Pancreas (tissue), 10 donors: ENCODE data around the gene DCP1B. TPM values are rescaled to one million over a fixed set of nuclear protein-coding genes. Genes with fewer than 3 reads are reported as not detected.
A peak's percentile ranks its signal among the peaks of the same experiment; 100 is the strongest.

Experiments used
- ATAC-seq, 4 donors: fragments of 200-7000 bp; cut with Tn5 transposase; one replicate each; pipeline versions ENCODE4 v1.8.0 to v1.9.1; 2020; ENCODE audit warnings: mild to moderate bottlenecking in 4 of 4, moderate library complexity in 4 of 4
- DNase-seq, 6 donors: peaks; one replicate each; pipeline ENCODE4 v3.0.0-alpha.2; 2020
- FAIRE-seq: peaks from 2 replicates; lab custom pipeline; 2012; peaks lifted over from hg19 to GRCh38; lab: Jason Lieb, UNC
- H3K27ac ChIP-seq, 4 donors: fragments of 200-600 bp; sonication (generic); 1 replicate in 3 of 4; 2 replicates in 1 of 4; pipeline versions ENCODE4 v1.5.0 to v1.8.0; 2020
- H3K27me3 ChIP-seq, 4 donors: fragments of 200-600 bp; one replicate each; pipeline ENCODE4 v1.8.0; 2021
- H3K36me3 ChIP-seq, 3 donors: fragments of 200-600 bp; sonication (generic) in 1 of 3; one replicate each; pipeline versions ENCODE4 v1.5.0 to v1.8.0; 2020 to 2021
- H3K4me1 ChIP-seq, 3 donors: fragments of 200-600 bp; one replicate each; pipeline ENCODE4 v1.8.0; 2021
- H3K4me3 ChIP-seq, 4 donors: fragments of 200-600 bp; sonication (generic) in 2 of 4; one replicate each; pipeline versions ENCODE4 v1.5.0 to v1.8.0; 2020 to 2021
- H3K9me3 ChIP-seq, 4 donors: fragments of 200-600 bp; one replicate each; pipeline ENCODE4 v1.8.0; 2021
- WGBS, 2 donors: extraction: QIAGEN DNeasy Blood & Tissue Kit; methylation state at CpG; one replicate each; pipeline ENCODE4 v1.1.7; 2013; 5-methylcytosine and 5-hydroxymethylcytosine counted together
- intact Hi-C, 3 donors: fragments of 100-400 bp; cut with DNase I; formaldehyde crosslinking; loops; one replicate each; pipeline versions ENCODE4 v1.11.1 to v1.14.2; 2022
- polyA plus RNA-seq, 2 donors: library from polyadenylated mRNA; stranded (reverse); fragments of 200-250 nt; gene quantifications; one replicate each; pipeline ENCODE4 v1.2.3, GENCODE V29; 2013
- total RNA-seq, 6 donors: library from RNA; stranded (reverse); fragmentation: NEBNext Ultra II Directional in 4 of 6; extraction: Animal tissue kit (Norgen Biotek cat#: 25700) in 4 of 6; gene quantifications; one replicate each; pipeline versions ENCODE4 v1.2.1 to v1.2.4, GENCODE V29; 2021 to 2023
- TF ChIP-seq, protein P1 (sequence below), 4 donors: fragments of 200-600 bp; sonication (generic) in 3 of 4; IDR thresholded peaks; one replicate each; pipeline versions ENCODE4 v1.5.0 to v1.8.0; 2021; ENCODE audit warnings: antibody characterized with exemption in 4 of 4
- donor health status: healthy with polysubstance abuse.
- donor health status: DM: no; HTN: no; CAD: no; lungs with moderate emphysema.
- donor health status: DM: no; HTN: no; CAD: no.
- donor health status: control.
- donor health status: control.
- donor health status: Bipolar disorder and iron deficiency.
- donor health status: DM: yes; HTN: yes; CAD: no.
- donor health status: DM: no; HTN: no; CAD: no.
- donor health status: DM: no; HTN: no; CAD: no.
- donor health status: DM: yes; HTN: yes; CAD: no.

Gene DCP1B
- total and polyA plus RNA-seq, 8 donors: 3.4 to 7.5 (median 6.6) TPM

DNA sequence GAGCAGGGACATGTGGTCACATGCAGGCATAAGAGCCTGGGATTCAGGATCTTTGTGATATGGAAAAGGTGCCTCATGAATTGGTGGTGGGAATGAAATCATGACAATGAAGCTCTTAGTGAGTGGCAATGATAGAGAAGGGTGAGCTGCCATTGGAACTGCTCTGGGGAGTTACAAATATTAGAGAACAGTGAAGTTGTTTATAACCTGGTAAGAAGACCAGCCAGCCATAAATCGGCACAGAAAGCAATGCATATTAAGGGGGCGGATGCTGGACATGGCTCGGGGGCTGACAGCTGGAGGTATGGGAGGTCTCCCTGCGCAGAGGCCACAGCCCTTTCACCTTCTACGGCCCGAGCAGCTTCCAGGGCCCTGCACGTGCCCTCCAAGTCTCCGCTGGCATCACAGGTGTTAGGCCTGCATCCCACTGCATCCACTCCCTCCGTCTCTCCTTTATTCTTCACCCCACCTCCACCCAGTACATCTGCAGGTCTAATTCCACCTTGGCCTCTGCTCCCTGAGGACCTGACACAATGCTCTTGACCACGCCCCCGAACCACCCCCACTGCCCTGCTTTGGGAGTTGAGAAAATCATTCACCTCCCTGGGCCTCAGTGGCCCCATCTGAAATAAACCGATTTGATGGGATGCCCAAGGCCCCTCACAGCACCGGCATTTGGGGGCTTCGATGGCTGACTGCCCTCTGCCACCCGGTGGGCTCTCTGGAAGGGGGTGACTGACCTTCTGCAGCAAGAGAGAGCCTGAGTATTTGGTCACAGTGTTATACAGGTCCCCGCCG, 89.9 kb downstream of the DCP1B start:
- 73 to 82% methylated on average over 17 of the region's 17 CpGs for WGBS, 2 donors
- TF ChIP-seq, protein P1, sequence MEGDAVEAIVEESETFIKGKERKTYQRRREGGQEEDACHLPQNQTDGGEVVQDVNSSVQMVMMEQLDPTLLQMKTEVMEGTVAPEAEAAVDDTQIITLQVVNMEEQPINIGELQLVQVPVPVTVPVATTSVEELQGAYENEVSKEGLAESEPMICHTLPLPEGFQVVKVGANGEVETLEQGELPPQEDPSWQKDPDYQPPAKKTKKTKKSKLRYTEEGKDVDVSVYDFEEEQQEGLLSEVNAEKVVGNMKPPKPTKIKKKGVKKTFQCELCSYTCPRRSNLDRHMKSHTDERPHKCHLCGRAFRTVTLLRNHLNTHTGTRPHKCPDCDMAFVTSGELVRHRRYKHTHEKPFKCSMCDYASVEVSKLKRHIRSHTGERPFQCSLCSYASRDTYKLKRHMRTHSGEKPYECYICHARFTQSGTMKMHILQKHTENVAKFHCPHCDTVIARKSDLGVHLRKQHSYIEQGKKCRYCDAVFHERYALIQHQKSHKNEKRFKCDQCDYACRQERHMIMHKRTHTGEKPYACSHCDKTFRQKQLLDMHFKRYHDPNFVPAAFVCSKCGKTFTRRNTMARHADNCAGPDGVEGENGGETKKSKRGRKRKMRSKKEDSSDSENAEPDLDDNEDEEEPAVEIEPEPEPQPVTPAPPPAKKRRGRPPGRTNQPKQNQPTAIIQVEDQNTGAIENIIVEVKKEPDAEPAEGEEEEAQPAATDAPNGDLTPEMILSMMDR (IDR thresholded peaks at IDR 0.05): no peak
- Histone ChIP-seq H3K27me3 (no peaks in the 10 kb centered on the region), H3K4me1 (no peaks in the 10 kb centered on the region), H3K4me3 (no peak overlapping the region), H3K9me3 (no peaks in the 10 kb centered on the region), H3K27ac (no peak overlapping the region), H3K36me3 (no peaks in the 10 kb centered on the region)
- intact Hi-C loops: no loop called here
- FAIRE-seq (no peak), ATAC-seq (no peak), DNase-seq (peak in 2 of 6 donors; percentile 6 to 36)

DNA sequence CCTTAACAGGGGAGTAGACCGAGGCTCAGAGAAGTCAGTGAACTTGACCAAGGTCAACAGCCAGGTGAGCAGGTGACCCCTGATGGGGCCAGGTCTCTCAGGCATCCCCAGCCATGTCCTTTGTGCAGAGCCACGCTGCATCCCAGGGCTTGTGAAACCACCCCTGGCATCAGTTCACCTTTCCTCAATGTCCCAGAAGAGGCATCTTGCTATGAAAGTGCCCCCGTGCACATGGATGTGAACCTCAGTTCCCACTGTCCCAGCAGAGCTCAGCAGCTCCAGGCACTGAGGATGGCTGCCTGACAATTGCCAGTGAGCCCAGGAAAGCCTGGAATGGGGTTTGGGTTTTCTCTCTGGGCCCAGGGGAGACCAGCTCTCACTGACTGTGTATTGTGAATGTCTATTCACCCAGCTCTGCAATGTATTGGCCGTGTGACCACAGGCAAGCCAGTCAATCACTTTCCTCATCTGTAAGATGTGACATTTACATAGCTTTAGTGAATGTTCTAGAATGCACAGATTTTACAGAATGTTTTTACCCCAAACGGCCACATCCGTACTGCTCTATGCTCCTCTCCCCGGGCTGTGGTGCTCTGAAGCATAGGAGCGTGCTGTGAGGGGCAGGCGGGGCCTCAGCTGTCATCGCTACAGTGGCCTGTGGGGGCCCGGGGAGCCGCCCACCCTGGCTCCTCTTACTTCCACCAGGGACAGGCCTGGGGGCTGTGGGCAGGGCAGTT, 90.7 kb downstream of the DCP1B start:
- ATAC-seq (no peak), FAIRE-seq (no peak), DNase-seq (peak in 1 of 6 donors; percentile 31)
- Histone ChIP-seq H3K9me3 (no peaks in the 10 kb centered on the region), H3K4me3 (no peak overlapping the region), H3K36me3 (no peaks in the 10 kb centered on the region), H3K4me1 (no peaks in the 10 kb centered on the region), H3K27ac (no peak overlapping the region), H3K27me3 (no peaks in the 10 kb centered on the region)
- 76 to 78% methylated on average over 12 of the region's 12 CpGs for whole genome bisulfite sequencing, 2 donors
- intact Hi-C loops: no loop called here
- TF ChIP-seq, protein P1 (IDR thresholded peaks at IDR 0.05): no peak

DNA sequence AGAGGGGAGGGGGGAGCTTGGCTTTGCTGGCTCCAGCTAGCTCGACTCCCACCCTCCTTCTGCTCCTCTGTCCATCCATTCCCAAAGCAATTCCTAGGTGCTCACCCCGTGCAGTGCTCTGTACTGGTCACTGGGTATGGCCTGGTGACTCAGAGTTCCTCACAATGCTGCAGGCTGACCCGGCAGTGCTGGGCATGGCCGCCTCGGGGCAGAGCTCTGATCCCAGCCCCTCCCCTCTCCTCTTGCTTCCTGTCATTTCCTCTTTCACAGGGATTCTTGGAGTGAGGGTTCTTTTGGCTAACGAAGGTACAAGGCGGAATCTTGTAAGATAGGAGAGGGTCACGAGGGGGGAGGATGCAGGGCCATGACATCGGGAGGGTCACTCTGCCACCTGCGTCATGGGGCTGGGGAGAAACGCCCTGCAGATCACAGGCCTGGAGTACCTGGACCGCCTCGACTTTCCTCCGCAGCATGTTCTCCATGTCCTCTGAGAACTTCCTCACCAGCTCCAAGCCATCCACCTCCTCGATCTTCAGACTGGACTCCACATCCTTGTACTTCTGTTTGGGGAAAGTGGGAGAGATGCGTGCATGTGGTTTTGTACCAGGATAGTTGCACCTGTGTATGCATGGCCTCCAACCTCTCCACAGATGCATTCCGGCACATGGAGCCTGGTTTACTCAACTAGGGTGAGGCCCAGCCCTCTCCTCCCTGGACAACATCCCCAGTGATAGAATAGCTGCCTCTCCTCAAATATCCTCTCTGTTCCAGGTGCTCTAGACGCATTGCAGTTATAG, 91.5 kb downstream of the DCP1B start:
- DNase-seq (no peak), FAIRE-seq (no peak)

DNA sequence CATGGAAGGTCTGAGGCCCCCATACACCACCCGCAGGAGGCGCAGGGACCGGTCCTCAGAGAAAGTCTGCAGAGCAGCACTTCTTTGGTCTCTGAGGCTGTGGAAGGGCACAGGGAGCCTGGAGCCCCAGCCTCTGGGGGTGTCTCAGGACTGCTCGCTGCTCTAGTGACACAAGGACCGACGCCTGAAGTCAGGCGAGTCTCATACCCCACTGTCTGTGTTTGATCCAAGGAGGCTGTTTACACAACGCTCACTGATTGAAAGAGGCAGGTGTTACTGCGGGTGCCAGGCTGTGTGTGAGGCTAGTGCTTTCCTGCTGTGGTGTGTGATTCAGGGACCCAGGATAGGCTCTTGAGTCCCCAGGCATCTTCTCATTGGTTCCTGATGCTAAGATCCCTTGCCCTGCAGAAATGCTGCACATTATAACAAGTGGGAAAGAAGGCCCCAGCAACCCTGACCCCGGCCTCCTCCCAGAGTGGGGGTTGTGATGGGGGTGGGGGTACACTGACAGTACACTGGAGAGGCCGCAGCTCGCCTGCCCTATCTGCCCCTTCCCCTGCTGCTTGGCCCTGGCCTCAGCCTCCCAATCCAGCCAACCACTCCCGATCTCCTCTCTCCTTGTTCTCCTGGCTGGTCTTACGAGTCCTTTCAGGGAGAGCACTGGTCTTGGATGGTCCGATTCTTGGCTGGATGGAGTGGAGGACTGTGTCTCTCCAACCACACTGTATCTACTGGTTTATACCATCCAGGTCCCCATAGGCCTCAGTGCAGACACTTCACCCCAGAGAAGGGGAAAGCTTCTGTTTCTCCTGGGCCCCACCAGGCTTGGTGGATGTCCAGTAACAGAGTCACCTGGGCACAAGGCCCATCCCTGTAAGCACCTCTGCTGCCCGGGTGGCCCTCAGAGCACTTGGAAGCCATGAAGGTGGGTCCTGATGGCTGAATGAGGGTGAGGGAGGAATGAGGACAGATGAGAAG, 92.4 kb downstream of the DCP1B start:
- FAIRE-seq: no peak
- H3K36me3 ChIP-seq: no peaks in the 10 kb centered on the region
- no peaks in the 10 kb centered on the region for H3K9me3 ChIP-seq
- no peaks in the 10 kb centered on the region for H3K4me1 ChIP-seq
- intact Hi-C loops: no loop called here
- DNase-seq: peak in 1 of 6 donors; percentile 7
- ATAC-seq: no peak
- WGBS, 2 donors: 63 to 67% methylated on average over 16 of the region's 16 CpGs
- H3K27ac ChIP-seq: no peak overlapping the region
- no peaks in the 10 kb centered on the region for H3K27me3 ChIP-seq
- TF ChIP-seq, protein P1 (IDR thresholded peaks at IDR 0.05): no peak
- H3K4me3 ChIP-seq: no peak overlapping the region

More for the DNA sequence above, 91.5 kb downstream of the DCP1B start:
- H3K36me3 ChIP-seq: no peaks in the 10 kb centered on the region
- intact Hi-C loops: no loop called here
- ATAC-seq: no peak
- H3K27me3 ChIP-seq: no peaks in the 10 kb centered on the region
- H3K4me3 ChIP-seq: no peak overlapping the region
- no peak overlapping the region for H3K27ac ChIP-seq
- H3K4me1 ChIP-seq: no peaks in the 10 kb centered on the region
- TF ChIP-seq, protein P1 (IDR thresholded peaks at IDR 0.05): no peak
- no peaks in the 10 kb centered on the region for H3K9me3 ChIP-seq
- WGBS, 2 donors: 75 to 78% methylated on average over 18 of the region's 18 CpGs
